IMR-90 (cell line): ENCODE results near the gene UCP2. TPM values are rescaled to one million over a fixed set of nuclear protein-coding genes. Genes with fewer than 3 reads are reported as not detected.

Experiments used
- ATAC-seq: fragments of 200-7000 bp; cut with Tn5 transposase; 2 replicates; pipeline ENCODE4 v1.9.1; 2020; ENCODE audit warnings: low read depth, mild to moderate bottlenecking, moderate library complexity
- BruUV-seq: library from RNA; stranded (reverse); fragments of 400-500 nt; replicated peaks from 2 replicates; lab custom pipeline; 2021; lab: Mats Ljungman, UMichigan
- CTCF ChIA-PET: fragments of 300-600 bp; formaldehyde crosslinking; extraction: SDS; loops from one replicate; lab custom pipeline; 2021; ENCODE audit warnings: antibody characterized with exemption; lab: Yijun Ruan, JAX
- POLR2A ChIA-PET: fragments of 300-600 bp; sonication (Branson Sonifier 250); formaldehyde crosslinking; loops from one replicate; lab custom pipeline; 2022; ENCODE audit warnings: antibody characterized with exemption; ENCODE audit not compliant: unreplicated experiment; lab: Charles Lee
- DNase-seq: peaks from one replicate; pipeline ENCODE4 v3.0.0; 2013
- H2AFZ ChIP-seq: replicated peaks from 2 replicates; pipeline ENCODE3; 2013; ENCODE audit warnings: low read length, mild to moderate bottlenecking; ENCODE audit not compliant: poor library complexity
- H2AK5ac ChIP-seq: 2 replicates; pipeline ENCODE4 v1.6.1; 2013; ENCODE audit warnings: low read depth, low read length, inconsistent platforms
- H2AK9ac ChIP-seq: replicated peaks from 2 replicates; pipeline ENCODE3; 2013; ENCODE audit warnings: mild to moderate bottlenecking, low read depth, low read length, moderate library complexity; ENCODE audit not compliant: poor library complexity
- H2BK120ac ChIP-seq: 2 replicates; pipeline ENCODE4 v1.6.1; 2013; ENCODE audit warnings: low read depth, low read length, inconsistent platforms
- H2BK15ac ChIP-seq: 3 replicates; pipeline ENCODE4 v1.6.1; 2013; ENCODE audit warnings: low read depth, low read length, inconsistent platforms
- H2BK20ac ChIP-seq: 2 replicates; pipeline ENCODE4 v1.6.1; 2013; ENCODE audit warnings: low read depth, mild to moderate bottlenecking, inconsistent platforms, low read length, moderate library complexity
- H2BK5ac ChIP-seq: 2 replicates; pipeline ENCODE4 v1.6.1; 2013; ENCODE audit warnings: mild to moderate bottlenecking, low read depth, low read length, inconsistent platforms; ENCODE audit not compliant: poor library complexity, severe bottlenecking
- H3K14ac ChIP-seq: replicated peaks from 2 replicates; pipeline ENCODE4 v1.6.1; 2013; ENCODE audit warnings: low read depth, low read length, inconsistent platforms
- H3K18ac ChIP-seq: 2 replicates; pipeline ENCODE4 v1.6.1; 2013; ENCODE audit warnings: low read depth, low read length, control low read depth
- H3K23ac ChIP-seq: 2 replicates; pipeline ENCODE4 v1.6.1; 2013; ENCODE audit warnings: low read depth, low read length, inconsistent platforms
- H3K27ac ChIP-seq: 2 replicates; pipeline ENCODE4 v1.5.1; 2013; ENCODE audit warnings: mild to moderate bottlenecking, control low read depth, low read length; ENCODE audit not compliant: insufficient read depth
- H3K27me3 ChIP-seq: 2 replicates; pipeline ENCODE4 v1.6.1; 2013; ENCODE audit warnings: low read length; ENCODE audit not compliant: control insufficient read depth, insufficient read depth
- H3K36me3 ChIP-seq: 2 replicates; pipeline ENCODE4 v1.6.1; 2013; ENCODE audit warnings: low read length, mixed read lengths; ENCODE audit not compliant: control insufficient read depth, insufficient read depth
- H3K4ac ChIP-seq: 2 replicates; pipeline ENCODE4 v1.6.1; 2013; ENCODE audit warnings: low read depth, low read length, inconsistent platforms
- H3K4me1 ChIP-seq: 2 replicates; pipeline ENCODE4 v1.6.1; 2013; ENCODE audit warnings: low read length, mixed read lengths; ENCODE audit not compliant: control insufficient read depth, insufficient read depth
- H3K4me2 ChIP-seq: 2 replicates; pipeline ENCODE4 v1.6.1; 2013; ENCODE audit warnings: low read depth, mild to moderate bottlenecking, control low read depth, low read length, moderate library complexity
- H3K4me3 ChIP-seq: 2 replicates; pipeline ENCODE4 v1.5.1; 2013; ENCODE audit warnings: low read depth, mild to moderate bottlenecking, control low read depth, low read length, moderate library complexity; ENCODE audit not compliant: insufficient read depth
- H3K56ac ChIP-seq: 2 replicates; pipeline ENCODE4 v1.6.1; 2013; ENCODE audit warnings: low read length, inconsistent platforms; ENCODE audit not compliant: insufficient read depth; ENCODE audit errors: extremely low read depth
- H3K79me1 ChIP-seq, 2 experiments: 2 replicates each; pipeline ENCODE4 v1.6.1; 2013; ENCODE audit warnings: low read length in 2 of 2, inconsistent platforms in 1 of 2, low read depth in 1 of 2
- H3K9ac ChIP-seq: 2 replicates; pipeline ENCODE4 v1.6.1; 2013; ENCODE audit warnings: low read depth, low read length, control low read depth
- H3K9me1 ChIP-seq: 2 replicates; pipeline ENCODE4 v1.6.1; 2013; ENCODE audit warnings: low read length, inconsistent platforms; ENCODE audit not compliant: insufficient read depth
- H3K9me3 ChIP-seq: 2 replicates; pipeline ENCODE4 v1.6.1; 2013; ENCODE audit warnings: low read length; ENCODE audit not compliant: control insufficient read depth, insufficient read depth
- H4K20me1 ChIP-seq: 2 replicates; pipeline ENCODE4 v1.6.1; 2013; ENCODE audit warnings: low read length, inconsistent platforms; ENCODE audit not compliant: insufficient read depth
- H4K5ac ChIP-seq: 2 replicates; pipeline ENCODE4 v1.6.1; 2013; ENCODE audit warnings: mild to moderate bottlenecking, low read depth, low read length, control low read depth
- H4K8ac ChIP-seq, 2 experiments: 2 replicates each; pipeline ENCODE4 v1.6.1; 2013; ENCODE audit warnings: low read depth in 2 of 2, low read length in 2 of 2, control low read depth in 1 of 2, inconsistent platforms in 1 of 2
- H4K91ac ChIP-seq: 2 replicates; pipeline ENCODE4 v1.6.1; 2013; ENCODE audit warnings: low read depth, low read length, inconsistent platforms; ENCODE audit not compliant: insufficient read depth
- CEBPB ChIP-seq: IDR thresholded peaks from 2 replicates; pipeline ENCODE4 v1.6.1; 2012; ENCODE audit warnings: low read depth, low read length, improper control_type of control experiment
- FOS ChIP-seq: fragments of 150-350 bp; IDR thresholded peaks from 2 replicates; pipeline ENCODE4 v1.6.1; 2016; ENCODE audit warnings: low read depth, low read length
- WGBS, 2 experiments: methylation state at CpG; one replicate each; pipeline versions ENCODE4 v1.1.5 to v1.1.7; 2013; ENCODE audit warnings: missing lambda C conversion rate in 2 of 2; ENCODE audit not compliant: insufficient read length in 1 of 2; ENCODE audit errors: extremely low coverage in 2 of 2; 5-methylcytosine and 5-hydroxymethylcytosine counted together
- dilution Hi-C: fragments of 300-500 bp; cut with HindIII; formaldehyde crosslinking; loops from one replicate; pipeline ENCODE4 v1.14.3; 2018; ENCODE audit warnings: low sequenced_read_pairs; ENCODE audit not compliant: unreplicated experiment
- in situ Hi-C: fragments of 300-500 bp; cut with MboI; formaldehyde crosslinking; loops from 3 replicates; pipeline ENCODE4 v1.14.3; 2019; ENCODE audit warnings: low sequenced_read_pairs, inconsistent platforms, mixed read lengths
- intact Hi-C: fragments of 100-400 bp; cut with micrococcal nuclease; formaldehyde crosslinking; loops from 2 replicates; pipeline ENCODE4 v1.10.0; 2022
- polyA plus RNA-seq, 3 experiments: library from polyadenylated mRNA; depleted of rRNA; stranded (reverse); fragments of >200 nt; gene quantifications; 2 replicates each; pipeline ENCODE4 v1.2.3, GENCODE V29; 2012; ENCODE audit warnings: low replicate concordance in 1 of 3
- total RNA-seq: library from RNA; depleted of rRNA; stranded (reverse); fragments of >200 nt; gene quantifications from 2 replicates; pipeline ENCODE4 v1.2.3, GENCODE V29; 2012

The UCP2 gene
- total and polyA plus RNA-seq, 2 of the 4 experiments (the other 2 are of a cell fraction) = 2.0 to 11.9 TPM

GRCh38 chr11:74030723-74031676 is 48.4 kb upstream of the UCP2 start:
- no peaks in the 10 kb centered on the region for H3K79me1 ChIP-seq
- H3K23ac ChIP-seq = no peak overlapping the region
- no peak overlapping the region for H3K18ac ChIP-seq
- peaks cover 8% of the 10 kb centered on the region for H3K4me1 ChIP-seq
- H2AFZ ChIP-seq = no peak overlapping the region
- in situ Hi-C loops = no loop called here
- 94% methylated on average over 5 of the region's 9 CpGs; no CpG with 5 or more reads in 1 of the 2 experiments for WGBS, 2 experiments
- no peak overlapping the region for H3K14ac ChIP-seq
- H4K8ac ChIP-seq = no peak overlapping the region
- H4K91ac ChIP-seq = no peak overlapping the region
- no peak overlapping the region for H2BK120ac ChIP-seq
- H3K4me3 ChIP-seq = no peak overlapping the region
- H3K4ac ChIP-seq = no peak overlapping the region
- no peak overlapping the region for H2AK5ac ChIP-seq
- CTCF ChIA-PET = no interaction called here
- peaks cover 18% of the 10 kb centered on the region for H3K36me3 ChIP-seq
- no peaks in the 10 kb centered on the region for H3K27me3 ChIP-seq
- H2BK20ac ChIP-seq = no peak overlapping the region
- no peak overlapping the region for H3K27ac ChIP-seq
- intact Hi-C loops = no loop called here
- H3K56ac ChIP-seq = no peak overlapping the region
- no peak overlapping the region for H4K5ac ChIP-seq
- no peaks in the 10 kb centered on the region for H3K9me3 ChIP-seq
- TF ChIP-seq FOS (no peak), CEBPB (peak; percentile 74)
- no peak overlapping the region for H2AK9ac ChIP-seq
- H3K9ac ChIP-seq = no peak overlapping the region
- no peaks in the 10 kb centered on the region for H4K20me1 ChIP-seq
- no TSS peak for BruUV-seq
- dilution Hi-C loops = no loop called here
- H2BK15ac ChIP-seq = no peak overlapping the region
- H3K9me1 ChIP-seq = peaks cover 16% of the 10 kb centered on the region
- DNase-seq = no peak
- no peak overlapping the region for H3K4me2 ChIP-seq
- POLR2A ChIA-PET = no interaction called here
- ATAC-seq = no peak
- no peak overlapping the region for H2BK5ac ChIP-seq
